ENCODE results near the gene JAKMIP3.

The JAKMIP3 gene

DNA sequence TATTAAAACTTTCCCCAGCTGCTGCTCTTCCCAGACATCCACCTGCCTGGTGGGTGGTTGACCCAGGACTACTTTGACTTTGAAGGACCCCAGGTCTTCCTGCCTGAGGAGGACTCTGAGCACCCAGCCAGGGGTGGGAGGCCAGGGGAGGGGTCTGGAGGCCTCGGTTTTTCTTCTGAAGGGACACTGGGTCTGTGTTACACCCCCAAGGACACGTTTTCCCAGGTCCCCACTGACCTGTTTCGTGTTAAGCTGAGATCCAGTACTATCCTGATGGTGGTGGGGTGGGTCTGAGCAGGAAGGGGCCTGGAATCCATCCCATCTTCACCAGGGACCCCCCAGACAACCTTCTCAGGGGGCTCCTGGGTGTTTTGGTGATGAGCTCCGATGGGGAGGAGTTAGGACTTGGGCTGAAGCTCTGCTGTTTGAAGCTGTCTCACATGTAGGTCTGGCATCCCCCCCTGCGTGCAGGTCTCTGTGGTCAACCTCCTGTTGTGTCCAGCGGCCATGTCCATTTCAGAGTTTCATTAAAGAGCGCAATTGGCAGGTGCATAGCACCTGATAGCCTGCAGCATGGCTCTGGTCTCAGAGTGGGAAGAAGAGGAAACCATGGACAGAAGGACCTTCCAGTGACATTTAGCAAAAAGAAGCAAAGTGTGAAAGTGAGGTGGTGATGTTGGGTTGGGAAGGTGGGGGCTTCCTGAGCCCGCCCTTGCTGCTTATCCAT is 3.5 kb downstream of the JAKMIP3 start:
- no peaks in the 10 kb centered on the region for H3K27me3 ChIP-seq (ENCODE audit: insufficient read depth, poor library complexity, severe bottlenecking)
- H3K4me3 ChIP-seq (ENCODE audit: severe bottlenecking): no peak overlapping the region
- DNase-seq (ENCODE audit: low spot score) (no peak), ATAC-seq (ENCODE audit: low read depth) (no peak)
- H3K9me3 ChIP-seq (ENCODE audit: severe bottlenecking): no peaks in the 10 kb centered on the region
- no peaks in the 10 kb centered on the region for H3K4me1 ChIP-seq (ENCODE audit: insufficient read depth, poor library complexity, severe bottlenecking)
- no peaks in the 10 kb centered on the region for H3K36me3 ChIP-seq (ENCODE audit: low read depth)
- no peak overlapping the region for H3K27ac ChIP-seq (ENCODE audit: poor library complexity, severe bottlenecking)
- TF ChIP-seq, protein P1, sequence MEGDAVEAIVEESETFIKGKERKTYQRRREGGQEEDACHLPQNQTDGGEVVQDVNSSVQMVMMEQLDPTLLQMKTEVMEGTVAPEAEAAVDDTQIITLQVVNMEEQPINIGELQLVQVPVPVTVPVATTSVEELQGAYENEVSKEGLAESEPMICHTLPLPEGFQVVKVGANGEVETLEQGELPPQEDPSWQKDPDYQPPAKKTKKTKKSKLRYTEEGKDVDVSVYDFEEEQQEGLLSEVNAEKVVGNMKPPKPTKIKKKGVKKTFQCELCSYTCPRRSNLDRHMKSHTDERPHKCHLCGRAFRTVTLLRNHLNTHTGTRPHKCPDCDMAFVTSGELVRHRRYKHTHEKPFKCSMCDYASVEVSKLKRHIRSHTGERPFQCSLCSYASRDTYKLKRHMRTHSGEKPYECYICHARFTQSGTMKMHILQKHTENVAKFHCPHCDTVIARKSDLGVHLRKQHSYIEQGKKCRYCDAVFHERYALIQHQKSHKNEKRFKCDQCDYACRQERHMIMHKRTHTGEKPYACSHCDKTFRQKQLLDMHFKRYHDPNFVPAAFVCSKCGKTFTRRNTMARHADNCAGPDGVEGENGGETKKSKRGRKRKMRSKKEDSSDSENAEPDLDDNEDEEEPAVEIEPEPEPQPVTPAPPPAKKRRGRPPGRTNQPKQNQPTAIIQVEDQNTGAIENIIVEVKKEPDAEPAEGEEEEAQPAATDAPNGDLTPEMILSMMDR (IDR thresholded peaks at IDR 0.05; ENCODE audit: poor library complexity, severe bottlenecking): no peak

DNA sequence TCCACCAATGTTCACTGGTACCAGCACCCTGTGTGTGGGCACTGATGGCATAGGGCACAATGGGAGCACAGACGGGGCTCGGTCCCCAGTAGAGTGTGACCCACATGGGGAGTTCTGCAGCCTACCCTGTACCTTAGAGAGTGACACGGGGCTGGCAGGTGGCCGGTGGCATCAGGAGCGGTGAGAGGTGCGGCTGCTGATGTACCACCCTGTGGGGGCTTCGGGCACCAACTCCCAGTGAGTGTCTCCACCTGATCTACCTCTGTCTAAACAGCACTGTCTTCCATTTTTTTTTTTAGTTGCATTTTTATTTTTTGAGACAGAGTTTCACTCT is 4.1 kb downstream of the JAKMIP3 start:
- TF ChIP-seq, protein P1 (IDR thresholded peaks at IDR 0.05; ENCODE audit: poor library complexity, severe bottlenecking): no peak
- H3K4me1 ChIP-seq (ENCODE audit: insufficient read depth, poor library complexity, severe bottlenecking): no peaks in the 10 kb centered on the region
- H3K36me3 ChIP-seq (ENCODE audit: low read depth): no peaks in the 10 kb centered on the region
- no peaks in the 10 kb centered on the region for H3K27me3 ChIP-seq (ENCODE audit: insufficient read depth, poor library complexity, severe bottlenecking)
- H3K4me3 ChIP-seq (ENCODE audit: severe bottlenecking): no peak overlapping the region
- H3K27ac ChIP-seq (ENCODE audit: poor library complexity, severe bottlenecking): no peak overlapping the region
- H3K9me3 ChIP-seq (ENCODE audit: severe bottlenecking): no peaks in the 10 kb centered on the region
- ATAC-seq (ENCODE audit: low read depth): no peak
- DNase-seq (ENCODE audit: low spot score): no peak

DNA sequence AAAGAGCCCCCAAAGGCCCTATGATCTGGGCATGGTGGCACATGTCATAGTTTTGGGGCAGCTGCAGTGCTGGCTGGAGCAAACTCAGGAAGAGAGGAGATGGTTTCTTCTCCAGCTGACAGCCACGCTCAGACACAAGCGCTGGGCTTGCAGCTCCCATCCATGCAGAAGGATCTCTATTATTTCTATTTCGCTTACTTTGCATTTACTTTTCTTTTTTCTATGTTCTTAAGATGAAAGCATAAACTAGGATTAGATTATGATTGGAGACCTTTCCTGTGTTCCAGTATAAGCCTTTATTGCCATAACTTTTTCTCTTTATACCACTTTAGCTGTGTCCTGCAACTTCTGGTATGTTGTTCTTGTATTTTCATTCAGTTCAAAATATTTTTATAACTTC is 5.0 kb downstream of the JAKMIP3 start:
- H3K4me3 ChIP-seq (ENCODE audit: severe bottlenecking): no peak overlapping the region
- H3K36me3 ChIP-seq (ENCODE audit: low read depth): no peaks in the 10 kb centered on the region
- DNase-seq (ENCODE audit: low spot score): no peak
- TF ChIP-seq, protein P1 (IDR thresholded peaks at IDR 0.05; ENCODE audit: poor library complexity, severe bottlenecking): no peak
- H3K4me1 ChIP-seq (ENCODE audit: insufficient read depth, poor library complexity, severe bottlenecking): no peaks in the 10 kb centered on the region
- no peaks in the 10 kb centered on the region for H3K9me3 ChIP-seq (ENCODE audit: severe bottlenecking)
- no peak for ATAC-seq (ENCODE audit: low read depth)
- no peak overlapping the region for H3K27ac ChIP-seq (ENCODE audit: poor library complexity, severe bottlenecking)
- no peaks in the 10 kb centered on the region for H3K27me3 ChIP-seq (ENCODE audit: insufficient read depth, poor library complexity, severe bottlenecking)

DNA sequence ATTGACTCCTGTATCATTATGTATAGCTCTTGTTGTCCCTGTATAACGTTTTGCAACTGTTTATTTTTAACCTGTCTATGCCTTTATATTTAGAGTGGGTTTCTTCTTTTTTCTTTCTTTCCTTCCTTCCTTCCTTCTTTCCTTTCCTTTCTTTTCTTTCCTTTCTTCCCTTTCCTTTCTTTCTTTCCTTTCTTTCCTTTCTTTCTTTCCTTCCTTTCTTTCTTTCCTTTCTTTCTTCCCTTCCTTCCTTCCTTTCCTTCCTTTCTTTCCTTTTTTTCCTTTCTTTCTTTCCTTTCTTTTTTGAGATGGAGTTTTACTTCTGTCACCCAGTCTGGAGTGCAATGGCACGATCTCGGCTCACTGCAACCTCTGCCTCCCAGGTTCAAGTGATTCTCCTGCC is 5.9 kb downstream of the JAKMIP3 start:
- no peak for ATAC-seq (ENCODE audit: low read depth)
- DNase-seq (ENCODE audit: low spot score): no peak
- TF ChIP-seq, protein P1 (IDR thresholded peaks at IDR 0.05; ENCODE audit: poor library complexity, severe bottlenecking): no peak
- no peaks in the 10 kb centered on the region for H3K9me3 ChIP-seq (ENCODE audit: severe bottlenecking)
- H3K27me3 ChIP-seq (ENCODE audit: insufficient read depth, poor library complexity, severe bottlenecking): no peaks in the 10 kb centered on the region
- no peaks in the 10 kb centered on the region for H3K4me1 ChIP-seq (ENCODE audit: insufficient read depth, poor library complexity, severe bottlenecking)
- no peak overlapping the region for H3K27ac ChIP-seq (ENCODE audit: poor library complexity, severe bottlenecking)
- no peaks in the 10 kb centered on the region for H3K36me3 ChIP-seq (ENCODE audit: low read depth)
- no peak overlapping the region for H3K4me3 ChIP-seq (ENCODE audit: severe bottlenecking)

DNA sequence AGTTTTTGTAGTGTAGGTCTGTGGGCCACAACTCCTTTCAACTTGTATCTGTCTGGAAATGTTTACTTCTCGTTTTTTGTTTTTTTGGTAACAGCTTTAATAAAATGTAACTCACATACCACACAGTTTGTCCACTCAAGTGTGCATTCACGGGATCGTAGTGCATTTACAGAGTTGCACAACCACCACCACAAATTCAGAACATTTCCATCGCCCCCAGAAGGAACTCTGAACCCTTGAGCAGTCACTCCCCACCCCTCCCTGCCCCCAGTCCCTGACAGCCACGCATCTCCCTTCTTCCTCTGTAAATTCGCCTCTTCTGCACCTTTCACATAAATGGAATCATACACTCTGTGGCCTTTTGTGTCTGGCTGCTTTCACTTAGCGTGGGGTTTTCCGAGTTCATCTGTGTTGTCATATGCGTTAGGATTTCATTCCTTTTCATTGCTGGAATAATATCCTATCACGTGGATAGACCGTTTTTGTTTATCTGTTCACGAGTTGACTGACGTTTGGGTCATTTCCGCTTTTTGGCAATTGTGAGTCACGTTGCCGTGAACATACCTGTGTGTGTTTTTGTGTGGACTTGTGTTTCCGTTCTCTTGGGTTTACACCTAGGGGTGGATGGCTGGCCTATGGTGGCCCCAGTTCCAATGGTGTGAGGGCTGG is 10.3 kb downstream of the JAKMIP3 start:
- TF ChIP-seq, protein P1 (IDR thresholded peaks at IDR 0.05; ENCODE audit: poor library complexity, severe bottlenecking): no peak
- ATAC-seq (ENCODE audit: low read depth): no peak
- no peaks in the 10 kb centered on the region for H3K4me1 ChIP-seq (ENCODE audit: insufficient read depth, poor library complexity, severe bottlenecking)
- no peaks in the 10 kb centered on the region for H3K27me3 ChIP-seq (ENCODE audit: insufficient read depth, poor library complexity, severe bottlenecking)
- no peaks in the 10 kb centered on the region for H3K9me3 ChIP-seq (ENCODE audit: severe bottlenecking)
- no peak for DNase-seq (ENCODE audit: low spot score)
- H3K4me3 ChIP-seq (ENCODE audit: severe bottlenecking): no peak overlapping the region
- no peaks in the 10 kb centered on the region for H3K36me3 ChIP-seq (ENCODE audit: low read depth)
- no peak overlapping the region for H3K27ac ChIP-seq (ENCODE audit: poor library complexity, severe bottlenecking)

Data from RWPE2 (cell line).